Neural progenitor cell (in vitro differentiated cells): ENCODE measurements around the gene HMX2.
A peak's percentile ranks its signal among the peaks of the same experiment; 100 is the strongest.

ENCODE experiments used
- EZH2phosphoT487 ChIP-seq: fragments of 200-600 bp; sonication (generic); IDR thresholded peaks from 2 replicates; pipeline ENCODE4 v1.6.1; 2017; ENCODE audit warnings: antibody characterized with exemption
- TF ChIP-seq, protein P1 (sequence below): fragments of 200-600 bp; sonication (generic); IDR thresholded peaks from 2 replicates; pipeline ENCODE4 v1.5.1; 2017; ENCODE audit warnings: antibody characterized with exemption, mild to moderate bottlenecking

DNA sequence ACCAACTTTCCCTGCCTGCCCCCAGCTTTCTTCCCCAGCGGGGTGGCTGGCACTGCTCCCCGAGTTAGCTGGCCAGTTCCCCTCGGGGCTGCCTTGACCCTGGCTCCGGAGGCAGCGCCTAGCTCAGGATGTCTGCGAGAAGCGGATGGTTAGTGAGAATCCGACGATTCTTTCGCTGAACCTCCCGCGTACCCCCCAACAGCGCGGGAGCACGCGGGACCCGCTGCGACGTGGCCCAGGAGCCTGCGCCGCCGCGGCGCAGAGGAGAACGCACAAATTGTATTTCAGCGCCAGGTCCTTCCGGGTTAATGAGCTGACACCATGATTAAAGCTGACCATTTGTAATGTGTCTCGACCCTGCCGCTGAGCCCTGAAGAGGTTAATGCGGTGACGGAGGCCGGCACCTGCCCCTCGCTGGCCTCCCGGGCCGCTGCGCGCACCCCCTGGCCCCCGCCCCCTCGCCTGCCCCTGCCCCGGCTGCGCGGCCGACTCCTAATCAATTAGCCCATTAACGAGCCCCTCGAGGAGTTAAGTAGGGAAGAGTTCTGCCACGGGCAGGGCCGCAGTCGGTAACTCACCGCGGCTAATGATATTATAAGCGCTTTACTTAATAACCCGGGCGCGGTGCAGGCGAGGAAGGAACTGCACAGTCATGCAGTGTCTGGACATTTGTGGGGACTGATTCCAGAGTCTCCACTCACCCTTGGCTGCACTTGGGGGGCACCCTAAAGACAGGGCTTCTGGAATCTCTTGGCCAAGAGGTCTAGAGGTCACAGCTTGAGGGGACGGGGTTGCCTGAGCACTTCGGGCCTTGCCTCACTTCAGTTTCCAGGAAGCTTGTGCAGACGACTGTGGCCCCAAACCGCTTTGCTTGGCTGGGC lies 1.7 kb upstream of the HMX2 start:
- TF ChIP-seq, protein P1, sequence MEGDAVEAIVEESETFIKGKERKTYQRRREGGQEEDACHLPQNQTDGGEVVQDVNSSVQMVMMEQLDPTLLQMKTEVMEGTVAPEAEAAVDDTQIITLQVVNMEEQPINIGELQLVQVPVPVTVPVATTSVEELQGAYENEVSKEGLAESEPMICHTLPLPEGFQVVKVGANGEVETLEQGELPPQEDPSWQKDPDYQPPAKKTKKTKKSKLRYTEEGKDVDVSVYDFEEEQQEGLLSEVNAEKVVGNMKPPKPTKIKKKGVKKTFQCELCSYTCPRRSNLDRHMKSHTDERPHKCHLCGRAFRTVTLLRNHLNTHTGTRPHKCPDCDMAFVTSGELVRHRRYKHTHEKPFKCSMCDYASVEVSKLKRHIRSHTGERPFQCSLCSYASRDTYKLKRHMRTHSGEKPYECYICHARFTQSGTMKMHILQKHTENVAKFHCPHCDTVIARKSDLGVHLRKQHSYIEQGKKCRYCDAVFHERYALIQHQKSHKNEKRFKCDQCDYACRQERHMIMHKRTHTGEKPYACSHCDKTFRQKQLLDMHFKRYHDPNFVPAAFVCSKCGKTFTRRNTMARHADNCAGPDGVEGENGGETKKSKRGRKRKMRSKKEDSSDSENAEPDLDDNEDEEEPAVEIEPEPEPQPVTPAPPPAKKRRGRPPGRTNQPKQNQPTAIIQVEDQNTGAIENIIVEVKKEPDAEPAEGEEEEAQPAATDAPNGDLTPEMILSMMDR: no peak
- TF ChIP-seq EZH2phosphoT487: peak; percentile 73
